A549 (cell line): ENCODE results near the gene ZNF185.

Experiments
- BHLHE40 ChIP-seq: IDR thresholded peaks from 2 replicates; pipeline ENCODE4 v1.6.1; 2012; ENCODE audit warnings: low read depth, low read length, inconsistent platforms
- EP300 ChIP-seq, 2 experiments: fragments of >200 bp; sonication (Bioruptor Twin); formaldehyde crosslinking; IDR thresholded peaks; 2 replicates in 1 of 2; 3 replicates in 1 of 2; pipeline ENCODE4 v1.6.1; 2016 to 2017
- HDAC2 ChIP-seq: fragments of 200-600 bp; sonication (generic); IDR thresholded peaks from 2 replicates; pipeline ENCODE4 v1.6.1; 2016
- JUN ChIP-seq, 2 experiments: fragments of >200 bp; sonication (Bioruptor Twin); formaldehyde crosslinking; IDR thresholded peaks; 2 replicates in 1 of 2; 3 replicates in 1 of 2; pipeline ENCODE4 v1.6.1; 2016 to 2017
- NR3C1 ChIP-seq: fragments of >200 bp; sonication (Bioruptor Twin); formaldehyde crosslinking; IDR thresholded peaks from 3 replicates; pipeline ENCODE4 v1.6.1; 2017
- RAD21 ChIP-seq, 2 experiments: fragments of >200 bp in 1 of 2; sonication (Bioruptor Twin) in 1 of 2; formaldehyde crosslinking in 1 of 2; IDR thresholded peaks in 1 of 2; conservative IDR thresholded peaks in 1 of 2; 2 replicates in 1 of 2; 3 replicates in 1 of 2; pipeline ENCODE4 v1.6.1; 2012 to 2018; ENCODE audit warnings: inconsistent platforms in 1 of 2
- SMC3 ChIP-seq: fragments of >200 bp; sonication (Bioruptor Twin); formaldehyde crosslinking; IDR thresholded peaks from 3 replicates; pipeline ENCODE4 v1.6.1; 2018; ENCODE audit warnings: inconsistent platforms
- TF ChIP-seq, protein P1 (sequence below): fragments of >200 bp; sonication (Bioruptor Twin); formaldehyde crosslinking; IDR thresholded peaks from 3 replicates; pipeline ENCODE4 v1.5.1; 2016
- TF ChIP-seq, protein P2 (sequence below): fragments of 150-350 bp; IDR thresholded peaks from 2 replicates; pipeline ENCODE4 v1.6.1; 2014; ENCODE audit warnings: low read depth, mild to moderate bottlenecking, low read length
- TF ChIP-seq, protein P3 (sequence below): IDR thresholded peaks from 2 replicates; pipeline ENCODE4 v1.6.1; 2012

DNA sequence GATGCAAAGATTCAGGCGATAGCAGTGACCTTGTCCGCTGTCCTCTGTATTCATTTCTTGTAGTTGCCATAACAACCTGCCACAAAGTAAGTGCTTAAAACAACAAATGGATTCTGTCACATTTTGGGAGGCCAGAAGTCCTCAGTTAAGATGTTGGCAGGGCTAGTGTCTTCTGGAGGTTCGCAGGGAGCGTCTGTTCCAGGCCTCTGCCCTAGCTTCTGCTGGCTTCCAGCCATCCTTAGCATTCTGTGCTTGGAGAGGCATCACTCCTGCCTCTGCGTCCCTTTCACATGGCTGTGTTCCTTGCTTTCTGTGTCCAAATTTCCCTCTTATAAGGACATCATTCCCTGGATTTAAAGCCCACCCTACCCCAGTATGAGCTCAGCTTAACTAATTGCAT, 31.5 kb upstream of the ZNF185 start:
- TF ChIP-seq EP300 (IDR thresholded peaks at IDR 0.05) = no peak
- no peak for TF ChIP-seq NR3C1
- TF ChIP-seq, protein P1, sequence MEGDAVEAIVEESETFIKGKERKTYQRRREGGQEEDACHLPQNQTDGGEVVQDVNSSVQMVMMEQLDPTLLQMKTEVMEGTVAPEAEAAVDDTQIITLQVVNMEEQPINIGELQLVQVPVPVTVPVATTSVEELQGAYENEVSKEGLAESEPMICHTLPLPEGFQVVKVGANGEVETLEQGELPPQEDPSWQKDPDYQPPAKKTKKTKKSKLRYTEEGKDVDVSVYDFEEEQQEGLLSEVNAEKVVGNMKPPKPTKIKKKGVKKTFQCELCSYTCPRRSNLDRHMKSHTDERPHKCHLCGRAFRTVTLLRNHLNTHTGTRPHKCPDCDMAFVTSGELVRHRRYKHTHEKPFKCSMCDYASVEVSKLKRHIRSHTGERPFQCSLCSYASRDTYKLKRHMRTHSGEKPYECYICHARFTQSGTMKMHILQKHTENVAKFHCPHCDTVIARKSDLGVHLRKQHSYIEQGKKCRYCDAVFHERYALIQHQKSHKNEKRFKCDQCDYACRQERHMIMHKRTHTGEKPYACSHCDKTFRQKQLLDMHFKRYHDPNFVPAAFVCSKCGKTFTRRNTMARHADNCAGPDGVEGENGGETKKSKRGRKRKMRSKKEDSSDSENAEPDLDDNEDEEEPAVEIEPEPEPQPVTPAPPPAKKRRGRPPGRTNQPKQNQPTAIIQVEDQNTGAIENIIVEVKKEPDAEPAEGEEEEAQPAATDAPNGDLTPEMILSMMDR = no peak
- no peak for TF ChIP-seq RAD21 (conservative IDR thresholded peaks at IDR 0.05 in 1 of 2, IDR thresholded peaks at IDR 0.05 in 1 of 2)
- TF ChIP-seq, protein P2, sequence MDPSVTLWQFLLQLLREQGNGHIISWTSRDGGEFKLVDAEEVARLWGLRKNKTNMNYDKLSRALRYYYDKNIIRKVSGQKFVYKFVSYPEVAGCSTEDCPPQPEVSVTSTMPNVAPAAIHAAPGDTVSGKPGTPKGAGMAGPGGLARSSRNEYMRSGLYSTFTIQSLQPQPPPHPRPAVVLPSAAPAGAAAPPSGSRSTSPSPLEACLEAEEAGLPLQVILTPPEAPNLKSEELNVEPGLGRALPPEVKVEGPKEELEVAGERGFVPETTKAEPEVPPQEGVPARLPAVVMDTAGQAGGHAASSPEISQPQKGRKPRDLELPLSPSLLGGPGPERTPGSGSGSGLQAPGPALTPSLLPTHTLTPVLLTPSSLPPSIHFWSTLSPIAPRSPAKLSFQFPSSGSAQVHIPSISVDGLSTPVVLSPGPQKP = no peak
- TF ChIP-seq, protein P3, sequence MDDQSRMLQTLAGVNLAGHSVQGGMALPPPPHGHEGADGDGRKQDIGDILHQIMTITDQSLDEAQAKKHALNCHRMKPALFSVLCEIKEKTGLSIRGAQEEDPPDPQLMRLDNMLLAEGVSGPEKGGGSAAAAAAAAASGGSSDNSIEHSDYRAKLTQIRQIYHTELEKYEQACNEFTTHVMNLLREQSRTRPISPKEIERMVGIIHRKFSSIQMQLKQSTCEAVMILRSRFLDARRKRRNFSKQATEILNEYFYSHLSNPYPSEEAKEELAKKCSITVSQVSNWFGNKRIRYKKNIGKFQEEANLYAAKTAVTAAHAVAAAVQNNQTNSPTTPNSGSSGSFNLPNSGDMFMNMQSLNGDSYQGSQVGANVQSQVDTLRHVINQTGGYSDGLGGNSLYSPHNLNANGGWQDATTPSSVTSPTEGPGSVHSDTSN = no peak
- TF ChIP-seq SMC3 = no peak
- TF ChIP-seq JUN (IDR thresholded peaks at IDR 0.05) = no peak
- TF ChIP-seq HDAC2 = no peak
- TF ChIP-seq BHLHE40 = no peak
